Thymus (tissue), 11 donors: ENCODE measurements around the gene ECHS1. TPM values are rescaled to one million over a fixed set of nuclear protein-coding genes. Genes with fewer than 3 reads are reported as not detected.
A peak's percentile ranks its signal among the peaks of the same experiment; 100 is the strongest.
"Not testable (repeated sequence)": the region's sequence is repeated elsewhere in the genome, so short reads cannot be mapped to it uniquely, and the experiment has no call there.

ENCODE experiments used
- DNase-seq, 9 donors: peaks; one replicate each; pipeline ENCODE4 v3.0.0-alpha.2; 2013; ENCODE audit warnings: low spot score in 9 of 9, low read depth in 6 of 9, missing footprints in 1 of 9
- H3K27ac ChIP-seq, 2 donors: one replicate each; pipeline ENCODE4 v1.5.1; 2013; ENCODE audit warnings: control low read depth in 1 of 2, low read depth in 1 of 2, low read length in 1 of 2, mild to moderate bottlenecking in 1 of 2, moderate library complexity in 1 of 2
- H3K27me3 ChIP-seq, 2 donors: one replicate each; pipeline ENCODE4 v1.5.1; 2013; ENCODE audit warnings: low read length in 1 of 2; ENCODE audit not compliant: control insufficient read depth in 2 of 2, insufficient read depth in 1 of 2
- H3K36me3 ChIP-seq, 2 donors: one replicate each; pipeline ENCODE4 v1.5.1; 2013; ENCODE audit warnings: low read length in 1 of 2, mild to moderate bottlenecking in 1 of 2, moderate library complexity in 1 of 2; ENCODE audit not compliant: control insufficient read depth in 2 of 2, insufficient read depth in 2 of 2
- H3K4me1 ChIP-seq, 2 donors: one replicate each; pipeline ENCODE4 v1.5.1; 2013; ENCODE audit warnings: low read length in 2 of 2; ENCODE audit not compliant: control insufficient read depth in 2 of 2, insufficient read depth in 2 of 2
- H3K4me3 ChIP-seq, 2 donors: one replicate each; pipeline ENCODE4 v1.5.1; 2013; ENCODE audit warnings: low read length in 2 of 2, control low read depth in 1 of 2, mild to moderate bottlenecking in 1 of 2
- H3K9me3 ChIP-seq, 2 donors: one replicate each; pipeline ENCODE4 v1.5.1; 2013; ENCODE audit warnings: low read length in 1 of 2, mild to moderate bottlenecking in 1 of 2; ENCODE audit not compliant: control insufficient read depth in 2 of 2, insufficient read depth in 1 of 2
- WGBS: extraction: QIAGEN DNeasy Blood & Tissue Kit; methylation state at CpG from one replicate; pipeline ENCODE4 v1.1.7; 2013; 5-methylcytosine and 5-hydroxymethylcytosine counted together
- polyA plus RNA-seq: library from polyadenylated mRNA; stranded (reverse); fragments of 200-250 nt; gene quantifications from one replicate; pipeline ENCODE4 v1.2.3, GENCODE V29; 2013
- total RNA-seq: library from RNA; stranded (reverse); fragments of 120-200 nt; gene quantifications from one replicate; pipeline ENCODE4 v1.2.4, GENCODE V29; 2013
- donor health status: healthy.

ECHS1 gene
- total and polyA plus RNA-seq, 2 donors: 39.8 to 54.9 TPM

- peaks cover 50 to 64% of the 10 kb centered on the region in 2 donors for H3K27me3 ChIP-seq
- WGBS: 43% methylated on average over 9 of the region's 9 CpGs
Measured at GRCh38 chr10:133326223-133326551, 47.0 kb downstream of the ECHS1 start.

GRCh38 chr10:133325440-133326222, 47.5 kb downstream of the ECHS1 start:
- peak overlapping the region in 1 of 2 donors; percentile 45 for H3K4me3 ChIP-seq
- H3K36me3 ChIP-seq: no peaks in the 10 kb centered on the region
- peaks cover 0 to 3% of the 10 kb centered on the region in 2 donors for H3K9me3 ChIP-seq
- no peak for DNase-seq
- H3K27me3 ChIP-seq: peaks cover 50 to 60% of the 10 kb centered on the region in 2 donors
- 3% methylated on average over 91 of the region's 91 CpGs for WGBS
- peaks cover 3 to 9% of the 10 kb centered on the region in 2 donors for H3K4me1 ChIP-seq
- H3K27ac ChIP-seq: no peak overlapping the region

More at GRCh38 chr10:133326223-133326551, 47.0 kb downstream of the ECHS1 start:
- H3K27ac ChIP-seq: no peak overlapping the region
- H3K4me1 ChIP-seq: peaks cover 3 to 9% of the 10 kb centered on the region in 2 donors
- DNase-seq: no peak
- H3K9me3 ChIP-seq: no peaks in the 10 kb centered on the region
- H3K36me3 ChIP-seq: no peaks in the 10 kb centered on the region
- H3K4me3 ChIP-seq: peak overlapping the region in 1 of 2 donors; percentile 45

GRCh38 chr10:133324857-133325260, 48.3 kb downstream of the ECHS1 start:
- Histone ChIP-seq H3K36me3 (no peaks in the 10 kb centered on the region), H3K27me3 (peaks cover 49 to 59% of the 10 kb centered on the region in 2 donors), H3K27ac (no peak overlapping the region), H3K4me3 (no peak overlapping the region), H3K9me3 (peaks cover 0 to 3% of the 10 kb centered on the region in 2 donors), H3K4me1 (peaks cover 3 to 7% of the 10 kb centered on the region in 2 donors)
- 27% methylated on average over 20 of the region's 20 CpGs for WGBS
- DNase-seq: no peak

- no peaks in the 10 kb centered on the region for H3K36me3 ChIP-seq
- H3K4me3 ChIP-seq: no peak overlapping the region
- H3K27ac ChIP-seq: no peak overlapping the region
- H3K4me1 ChIP-seq: peaks cover 3 to 6% of the 10 kb centered on the region in 2 donors
- H3K9me3 ChIP-seq: peaks cover 0 to 3% of the 10 kb centered on the region in 2 donors
- DNase-seq: peak in 5 of 9 donors; percentile 25 to 71 (median 53)
- 17% methylated on average over 13 of the region's 13 CpGs for WGBS
- peaks cover 45 to 57% of the 10 kb centered on the region in 2 donors for H3K27me3 ChIP-seq
Measured at GRCh38 chr10:133324198-133324792, 48.9 kb downstream of the ECHS1 start.

- H3K27me3 ChIP-seq: peaks cover 32 to 46% of the 10 kb centered on the region in 2 donors
Measured at GRCh38 chr10:133322064-133322709, 51.0 kb downstream of the ECHS1 start.

GRCh38 chr10:133320852-133321422, 52.2 kb downstream of the ECHS1 start:
- H3K27ac ChIP-seq, H3K36me3 ChIP-seq, H3K4me1 ChIP-seq, H3K4me3 ChIP-seq, DNase-seq, H3K9me3 ChIP-seq: not testable (repeated sequence)
- H3K27me3 ChIP-seq: peaks cover 19 to 34% of the 10 kb centered on the region in 2 donors
- 95% methylated on average over 6 of the region's 6 CpGs for WGBS

More at GRCh38 chr10:133322064-133322709, 51.0 kb downstream of the ECHS1 start:
- H3K36me3 ChIP-seq, DNase-seq, H3K4me1 ChIP-seq, H3K9me3 ChIP-seq, H3K27ac ChIP-seq, H3K4me3 ChIP-seq: not testable (repeated sequence)
- WGBS: 92% methylated on average over 12 of the region's 14 CpGs

- Histone ChIP-seq H3K27ac (no peak overlapping the region), H3K9me3 (peaks cover 0 to 3% of the 10 kb centered on the region in 2 donors), H3K4me1 (no peaks in the 10 kb centered on the region), H3K36me3 (no peaks in the 10 kb centered on the region), H3K27me3 (peaks cover 6 to 18% of the 10 kb centered on the region in 2 donors), H3K4me3 (peak overlapping the region in 1 of 2 donors; percentile 45)
- peak in 3 of 9 donors; percentile 22 to 48 (median 46) for DNase-seq
- WGBS: 9% methylated on average over 51 of the region's 51 CpGs
Measured at GRCh38 chr10:133318494-133319127, 54.5 kb downstream of the ECHS1 start.

- Histone ChIP-seq H3K36me3 (peaks cover 9 to 16% of the 10 kb centered on the region in 2 donors), H3K4me3 (no peak overlapping the region), H3K4me1 (no peaks in the 10 kb centered on the region), H3K27me3 (peaks cover 6 to 18% of the 10 kb centered on the region in 2 donors), H3K9me3 (peaks cover 0 to 3% of the 10 kb centered on the region in 2 donors), H3K27ac (no peak overlapping the region)
- DNase-seq: no peak
- WGBS: 93% methylated on average over 7 of the region's 7 CpGs
Measured at GRCh38 chr10:133316732-133317131, 56.4 kb downstream of the ECHS1 start.
